ENCODE data around the gene OPRL1. TPM values are rescaled to one million over a fixed set of nuclear protein-coding genes. Genes with fewer than 3 reads are reported as not detected.
"Not testable (repeated sequence)": the region's sequence is repeated elsewhere in the genome, so short reads cannot be mapped to it uniquely, and the experiment has no call there.

The OPRL1 gene
- total RNA-seq, 1 donor from 2014 or later = 0.75 TPM

GRCh38 chr20:64119301-64119680 is 39.4 kb downstream of the OPRL1 start:
- intact Hi-C loops (cut with DNase I) = loop anchor here (10.0 kb wide), 1 partner anchor 74 kb away; the partner anchor contains the start of gene SOX18
- DNase-seq (peak; percentile 13), ATAC-seq (ENCODE audit: poor library complexity) (no peak)

- intact Hi-C loops (cut with DNase I) = loop anchor here (10.0 kb wide), 1 partner anchor 75 kb away; the partner anchor contains the start of gene SOX18
- DNase-seq (peak; percentile 26), ATAC-seq (ENCODE audit: poor library complexity) (no peak)
These were observed 39.9 kb downstream of the OPRL1 start for GRCh38 chr20:64119681-64120341.

- intact Hi-C loops (cut with DNase I) = no loop called here
- ATAC-seq (ENCODE audit: poor library complexity) (no peak), DNase-seq (peak; percentile 13)
These were observed 41.7 kb downstream of the OPRL1 start for GRCh38 chr20:64121586-64121985.

- DNase-seq; ATAC-seq (ENCODE audit: poor library complexity); intact Hi-C loops (cut with DNase I): not testable (repeated sequence)
These were observed 43.0 kb downstream of the OPRL1 start for GRCh38 chr20:64122927-64123326.

- ATAC-seq (ENCODE audit: poor library complexity); DNase-seq; intact Hi-C loops (cut with DNase I): not testable (repeated sequence)
These were observed 43.6 kb downstream of the OPRL1 start for GRCh38 chr20:64123517-64123916.

- intact Hi-C loops (cut with DNase I) = no loop called here
- ATAC-seq (ENCODE audit: poor library complexity) (no peak), DNase-seq (peak; percentile 29)
These were observed 49.4 kb downstream of the OPRL1 start for GRCh38 chr20:64129146-64129782.

- ATAC-seq (ENCODE audit: poor library complexity) = no peak
- DNase-seq = no peak
- intact Hi-C loops (cut with DNase I) = no loop called here
These were observed 50.4 kb downstream of the OPRL1 start for GRCh38 chr20:64130271-64130670.

GRCh38 chr20:64130876-64131275 is 51.0 kb downstream of the OPRL1 start:
- peak; percentile 7 for DNase-seq
- no peak for ATAC-seq (ENCODE audit: poor library complexity)

GRCh38 chr20:64131406-64131805 is 51.5 kb downstream of the OPRL1 start:
- DNase-seq (peak; percentile 37), ATAC-seq (ENCODE audit: poor library complexity) (no peak)
- intact Hi-C loops (cut with DNase I) = no loop called here

More at GRCh38 chr20:64130876-64131275, 51.0 kb downstream of the OPRL1 start:
- intact Hi-C loops (cut with DNase I) = no loop called here

GRCh38 chr20:64133951-64134407 is 54.1 kb downstream of the OPRL1 start:
- DNase-seq (peak; percentile 4), ATAC-seq (ENCODE audit: poor library complexity) (no peak)
- intact Hi-C loops (cut with DNase I) = no loop called here

GRCh38 chr20:64134744-64135143 is 54.9 kb downstream of the OPRL1 start:
- DNase-seq = peak; percentile 8
- ATAC-seq (ENCODE audit: poor library complexity); intact Hi-C loops (cut with DNase I): not testable (repeated sequence)

- intact Hi-C loops (cut with DNase I) = no loop called here
- no peak for ATAC-seq (ENCODE audit: poor library complexity)
- peak; percentile 17 for DNase-seq
These were observed 56.3 kb downstream of the OPRL1 start for GRCh38 chr20:64136004-64136710.

- ATAC-seq (ENCODE audit: poor library complexity) (no peak), DNase-seq (peak; percentile 30)
- intact Hi-C loops (cut with DNase I) = no loop called here
These were observed 57.7 kb downstream of the OPRL1 start for GRCh38 chr20:64137598-64138031.

GRCh38 chr20:64138276-64138815 is 58.5 kb downstream of the OPRL1 start:
- intact Hi-C loops (cut with DNase I) = no loop called here

GRCh38 chr20:64139199-64140060 is 59.5 kb downstream of the OPRL1 start:
- intact Hi-C loops (cut with DNase I) = no loop called here
- peak; percentile 17 for DNase-seq
- ATAC-seq (ENCODE audit: poor library complexity) = no peak

More at GRCh38 chr20:64138276-64138815, 58.5 kb downstream of the OPRL1 start:
- no peak for ATAC-seq (ENCODE audit: poor library complexity)
- DNase-seq = peak; percentile 7

- DNase-seq (peak; percentile 9), ATAC-seq (ENCODE audit: poor library complexity) (no peak)
- intact Hi-C loops (cut with DNase I) = no loop called here
These were observed 60.4 kb downstream of the OPRL1 start for GRCh38 chr20:64140061-64140931.

GRCh38 chr20:64140956-64141355 is 61.1 kb downstream of the OPRL1 start:
- intact Hi-C loops (cut with DNase I) = no loop called here
- ATAC-seq (ENCODE audit: poor library complexity) = no peak
- peak; percentile 17 for DNase-seq
